K562 (cell line): Measurements from ENCODE around the gene C11orf86. TPM values are rescaled to one million over a fixed set of nuclear protein-coding genes. Genes with fewer than 3 reads are reported as not detected.

ENCODE experiments used
- ADNP ChIP-seq: fragments of 200-800 bp; sonication (Bioruptor generic); IDR thresholded peaks from 2 replicates; pipeline ENCODE4 v1.6.1; 2016; ENCODE audit warnings: missing genetic modification characterization, missing compliant biosample characterization
- BACH1 ChIP-seq: fragments of 200-800 bp; sonication (Bioruptor generic); IDR thresholded peaks from 2 replicates; pipeline ENCODE4 v1.6.1; 2016; ENCODE audit warnings: missing genetic modification characterization, missing compliant biosample characterization
- BCLAF1 ChIP-seq, 2 experiments: fragments of 450-650 bp in 1 of 2; IDR thresholded peaks; 2 replicates each; pipeline ENCODE4 v1.6.1; 2011 to 2017; ENCODE audit warnings: low read depth in 2 of 2, antibody characterized with exemption in 1 of 2, borderline replicate concordance in 1 of 2, low read length in 1 of 2, mild to moderate bottlenecking in 1 of 2, mixed read lengths in 1 of 2; ENCODE audit not compliant: control insufficient read depth in 1 of 2
- MNT ChIP-seq, 2 experiments: fragments of 450-650 bp; conservative IDR thresholded peaks; 2 replicates each; pipeline ENCODE4 v1.6.1; 2017; ENCODE audit warnings: mild to moderate bottlenecking in 2 of 2, moderate library complexity in 2 of 2
- MYC ChIP-seq, 2 experiments: fragments of 250-450 bp in 1 of 2; sonication (Bioruptor Pico) in 1 of 2; IDR thresholded peaks; 2 replicates each; pipeline versions ENCODE4 v1.5.1 to v1.6.1; 2012 to 2021; ENCODE audit warnings: low read depth in 2 of 2, borderline replicate concordance in 1 of 2, improper control_type of control experiment in 1 of 2, low read length in 1 of 2, mild to moderate bottlenecking in 1 of 2, moderate library complexity in 1 of 2
- RERE ChIP-seq: sonication (generic); formaldehyde crosslinking; IDR thresholded peaks from 2 replicates; pipeline ENCODE4 v1.8.0; 2023; ENCODE audit warnings: missing genetic modification reagents, mild to moderate bottlenecking, borderline replicate concordance
- SIRT6 ChIP-seq: IDR thresholded peaks from one replicate; pipeline ENCODE4 v1.6.1; 2012; ENCODE audit warnings: low read depth, mild to moderate bottlenecking, control low read depth, inconsistent platforms, low read length, moderate library complexity
- TAF9B ChIP-seq: fragments of 450-650 bp; IDR thresholded peaks from 2 replicates; pipeline ENCODE4 v1.6.1; 2018; ENCODE audit warnings: mild to moderate bottlenecking; ENCODE audit not compliant: partially characterized antibody
- ZFPM2 ChIP-seq: fragments of 250-450 bp; sonication (Bioruptor Pico); IDR thresholded peaks from 2 replicates; pipeline ENCODE4 v1.5.1; 2022; ENCODE audit warnings: mild to moderate bottlenecking
- polyA plus RNA-seq, 8 experiments: library from polyadenylated mRNA; depleted of rRNA in 4 of 8; stranded (reverse) in 5 of 8; unstranded in 3 of 8; fragments of >200 nt; fragmentation: Nextera tagmentation in 2 of 8; fragmentation: Illumina TruSeq in 1 of 8; extraction: Ambion mirVana in 2 of 8; extraction: Trizol in 1 of 8; gene quantifications; 2 replicates each; pipeline versions ENCODE4 v1.2.1 to v1.2.3, GENCODE V29; 2011 to 2014; ENCODE audit warnings: inconsistent platforms in 1 of 8, missing spikeins in 1 of 8
- total RNA-seq, 7 experiments: library from RNA; depleted of rRNA in 6 of 7; stranded (reverse); fragments of >200 nt in 6 of 7; fragmentation: Illumina TruSeq in 2 of 7; extraction: Trizol in 2 of 7; gene quantifications; 2 replicates each; pipeline versions ENCODE4 v1.2.1 to v1.2.3, GENCODE V29; 2011 to 2021; ENCODE audit warnings: low replicate concordance in 1 of 7
- TF ChIP-seq, protein P1 (sequence below): IDR thresholded peaks from 2 replicates; pipeline ENCODE4 v1.6.1; 2012; ENCODE audit warnings: low read depth, low read length, improper control_type of control experiment, borderline replicate concordance
- TF ChIP-seq, protein P2 (sequence below): sonication (generic); formaldehyde crosslinking; IDR thresholded peaks from 2 replicates; pipeline ENCODE4 v1.8.0; 2022; ENCODE audit warnings: mild to moderate bottlenecking, missing genetic modification reagents

Gene C11orf86
- total and polyA plus RNA-seq, 9 of the 15 experiments (the other 6 are each of a cell fraction or from before 2014, with no cell fraction given) = not detected

GRCh38 chr11:66981976-66982578 lies 7.0 kb downstream of the C11orf86 start (continued):
- TF ChIP-seq RERE (CRISPR knock-in tag) (no peak), ADNP (tag) (peak; percentile 64; the same call in 1 of the 2 replicates), TAF9B (no peak), MNT (conservative IDR thresholded peaks at IDR 0.05) (peak in 1 of 2 experiments; percentile 69; a peak in 1 of 4 replicates), BCLAF1 (IDR thresholded peaks at IDR 0.05; ENCODE audit: borderline replicate concordance in 1 of 2, control insufficient read depth in 1 of 2, low read depth in 2 of 2, low read length in 1 of 2) (no peak), BACH1 (no peak), SIRT6 (no peak), MYC (IDR thresholded peaks at IDR 0.05; ENCODE audit: low read depth, low read length) (no peak), MYC (CRISPR knock-in tag; IDR thresholded peaks at IDR 0.05; ENCODE audit: borderline replicate concordance, low read depth) (no peak), ZFPM2 (no peak)
- TF ChIP-seq, protein P1, sequence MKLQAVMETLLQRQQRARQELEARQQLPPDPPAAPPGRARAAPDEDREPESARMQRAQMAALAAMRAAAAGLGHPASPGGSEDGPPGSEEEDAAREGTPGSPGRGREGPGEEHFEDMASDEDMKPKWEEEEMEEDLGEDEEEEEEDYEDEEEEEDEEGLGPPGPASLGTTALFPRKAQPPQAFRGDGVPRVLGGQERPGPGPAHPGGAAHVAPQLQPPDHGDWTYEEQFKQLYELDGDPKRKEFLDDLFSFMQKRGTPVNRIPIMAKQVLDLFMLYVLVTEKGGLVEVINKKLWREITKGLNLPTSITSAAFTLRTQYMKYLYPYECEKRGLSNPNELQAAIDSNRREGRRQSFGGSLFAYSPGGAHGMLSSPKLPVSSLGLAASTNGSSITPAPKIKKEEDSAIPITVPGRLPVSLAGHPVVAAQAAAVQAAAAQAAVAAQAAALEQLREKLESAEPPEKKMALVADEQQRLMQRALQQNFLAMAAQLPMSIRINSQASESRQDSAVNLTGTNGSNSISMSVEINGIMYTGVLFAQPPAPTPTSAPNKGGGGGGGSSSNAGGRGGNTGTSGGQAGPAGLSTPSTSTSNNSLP = no peak
- TF ChIP-seq, protein P2, sequence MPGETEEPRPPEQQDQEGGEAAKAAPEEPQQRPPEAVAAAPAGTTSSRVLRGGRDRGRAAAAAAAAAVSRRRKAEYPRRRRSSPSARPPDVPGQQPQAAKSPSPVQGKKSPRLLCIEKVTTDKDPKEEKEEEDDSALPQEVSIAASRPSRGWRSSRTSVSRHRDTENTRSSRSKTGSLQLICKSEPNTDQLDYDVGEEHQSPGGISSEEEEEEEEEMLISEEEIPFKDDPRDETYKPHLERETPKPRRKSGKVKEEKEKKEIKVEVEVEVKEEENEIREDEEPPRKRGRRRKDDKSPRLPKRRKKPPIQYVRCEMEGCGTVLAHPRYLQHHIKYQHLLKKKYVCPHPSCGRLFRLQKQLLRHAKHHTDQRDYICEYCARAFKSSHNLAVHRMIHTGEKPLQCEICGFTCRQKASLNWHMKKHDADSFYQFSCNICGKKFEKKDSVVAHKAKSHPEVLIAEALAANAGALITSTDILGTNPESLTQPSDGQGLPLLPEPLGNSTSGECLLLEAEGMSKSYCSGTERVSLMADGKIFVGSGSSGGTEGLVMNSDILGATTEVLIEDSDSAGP (CRISPR knock-in tag) = no peak
